GM04504 (cell line): ENCODE results near the gene FFAR1.

Experiments
- DNase-seq: peaks from one replicate; pipeline ENCODE4 v3.0.0-alpha.2; 2012; ENCODE audit warnings: low read depth

FFAR1 gene

GRCh38 chr19:35347171-35347929, at the start of gene FFAR1:
Gene FFAR1, plus strand, starts transcription at chr19:35347902. Its CDS starts 3,650 bp downstream, at chr19:35351552.
- DNase-seq, result no peak

DNA sequence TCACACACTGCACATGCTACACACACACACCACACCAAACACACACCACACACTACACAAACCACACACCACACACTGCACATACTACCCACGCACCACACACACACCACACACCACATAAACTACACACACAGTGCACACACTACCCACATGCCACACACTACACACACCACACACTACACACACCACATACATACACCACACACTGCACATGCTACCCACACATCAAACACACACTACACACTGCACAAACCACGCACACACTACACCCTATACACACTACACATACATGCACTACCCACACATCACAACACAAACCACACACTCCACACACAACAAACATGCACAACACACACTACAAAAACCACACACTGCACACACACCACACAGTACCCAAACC, 49.8 kb upstream of the FFAR1 start:
- no peak for DNase-seq

- DNase-seq, result no peak
These were observed 49.1 kb upstream of the FFAR1 start for GRCh38 chr19:35298561-35298972.

- DNase-seq, result no peak
These were observed 48.0 kb upstream of the FFAR1 start for GRCh38 chr19:35299523-35300338.

DNA sequence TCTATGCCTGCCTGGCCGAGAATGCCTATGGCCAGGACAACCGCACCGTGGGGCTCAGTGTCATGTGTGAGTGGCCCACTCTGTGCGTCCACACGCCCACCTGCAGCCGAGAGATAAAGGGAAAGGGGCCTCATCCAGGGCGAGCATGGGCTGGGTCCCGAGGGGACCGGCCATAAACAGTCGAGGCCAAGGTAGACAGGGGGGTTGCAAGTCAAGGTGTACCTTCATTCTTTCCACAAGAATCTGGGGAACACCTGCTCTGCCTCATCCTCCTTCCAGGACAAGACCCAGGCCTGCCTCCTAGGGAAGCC, 47.4 kb upstream of the FFAR1 start:
- DNase-seq, result no peak

DNA sequence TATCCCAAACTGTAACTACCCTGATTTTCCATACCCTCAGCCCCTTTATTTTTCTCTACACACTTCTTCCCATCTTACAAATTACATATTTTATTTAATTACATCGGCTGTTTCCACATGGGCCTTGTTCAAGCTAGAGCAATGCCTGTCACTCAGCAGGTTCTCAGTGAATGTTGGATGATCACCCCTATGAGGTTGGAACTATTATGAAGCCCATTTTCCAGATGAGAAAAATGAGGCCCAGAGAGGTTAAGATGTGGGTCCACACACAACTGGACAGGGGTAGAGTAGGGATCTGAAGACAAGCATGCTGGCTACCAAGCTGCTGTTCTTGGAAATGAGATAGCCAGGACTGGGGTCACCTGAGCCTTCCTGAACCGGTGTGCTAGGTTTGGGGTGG, 45.7 kb upstream of the FFAR1 start:
- DNase-seq, result no peak

DNA sequence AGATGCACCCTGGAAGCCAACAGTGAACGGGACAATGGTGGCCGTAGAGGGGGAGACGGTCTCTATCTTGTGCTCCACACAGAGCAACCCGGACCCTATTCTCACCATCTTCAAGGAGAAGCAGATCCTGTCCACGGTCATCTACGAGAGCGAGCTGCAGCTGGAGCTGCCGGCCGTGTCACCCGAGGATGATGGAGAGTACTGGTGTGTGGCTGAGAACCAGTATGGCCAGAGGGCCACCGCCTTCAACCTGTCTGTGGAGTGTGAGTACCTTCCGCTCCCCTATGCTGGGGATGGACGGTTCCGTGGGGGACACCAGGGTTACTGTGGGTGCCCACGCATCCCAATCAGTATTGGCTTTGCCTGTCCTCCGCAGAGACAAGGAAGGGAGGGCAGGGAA, 45.3 kb upstream of the FFAR1 start:
- DNase-seq, result no peak

DNA sequence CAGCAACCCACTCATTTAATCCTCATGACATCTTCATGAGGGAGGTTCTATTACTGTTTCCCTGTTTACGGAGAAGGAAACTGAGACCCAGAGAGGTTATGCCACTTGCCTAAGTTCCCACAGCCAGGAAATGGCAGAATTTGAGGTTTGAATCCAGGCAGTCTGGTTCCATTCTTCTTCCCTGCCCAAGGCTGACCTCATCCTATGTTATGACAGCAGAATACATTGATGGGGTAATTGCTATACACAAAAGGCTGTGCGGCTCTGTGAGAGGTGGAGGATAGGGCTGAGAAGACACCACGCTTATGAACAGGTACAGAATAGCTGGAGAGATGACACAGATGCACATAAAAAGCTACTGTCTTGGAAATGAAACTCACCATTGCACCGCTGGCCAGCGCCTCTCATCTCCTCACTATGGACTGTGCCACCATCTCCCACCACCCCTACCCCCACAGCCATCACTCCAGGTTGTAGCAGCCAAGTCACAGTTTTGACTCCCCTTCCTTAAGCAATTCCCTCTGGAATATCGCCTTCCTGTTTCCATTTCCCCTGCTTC, 44.3 kb upstream of the FFAR1 start:
- DNase-seq, result no peak

GRCh38 chr19:35304036-35304435, 43.7 kb upstream of the FFAR1 start:
- DNase-seq, result no peak

GRCh38 chr19:35305181-35305580, 42.5 kb upstream of the FFAR1 start:
- DNase-seq, result no peak

DNA sequence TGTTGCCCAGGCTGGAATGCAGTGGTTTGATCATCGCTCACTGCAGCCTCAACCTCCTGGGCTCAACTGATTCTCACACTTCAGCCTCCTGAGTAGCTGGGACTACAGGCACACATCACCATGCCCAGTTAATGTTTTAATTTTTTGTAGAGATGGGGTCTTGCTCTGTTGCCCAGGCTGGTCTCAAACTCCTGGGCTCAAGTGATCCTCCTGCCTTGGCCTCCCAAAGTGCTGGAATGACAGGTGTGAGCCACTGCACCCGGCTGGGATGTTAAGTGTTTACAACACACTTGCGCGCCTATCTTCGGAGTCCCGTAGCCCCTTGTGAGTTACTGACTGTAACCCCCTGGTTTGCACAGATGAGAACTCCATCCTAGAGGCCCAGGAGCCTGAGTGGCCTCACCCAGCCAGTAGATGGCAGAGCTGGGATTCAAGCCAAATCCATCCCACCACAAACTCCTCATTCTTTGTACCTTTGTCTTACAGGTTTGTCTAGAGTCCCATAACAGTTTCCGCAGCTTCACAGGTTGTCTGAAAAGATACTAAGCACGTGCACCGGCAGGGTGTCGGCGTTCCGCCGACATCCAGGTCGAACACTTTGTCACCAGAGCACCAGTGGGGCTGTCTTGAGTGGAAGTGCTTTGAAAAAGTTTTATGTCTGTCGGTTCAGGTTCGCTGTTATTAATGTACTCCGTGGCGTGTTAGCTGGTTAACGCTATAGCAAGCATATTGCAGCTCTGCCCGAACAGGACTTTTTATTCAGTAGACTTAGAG, 41.0 kb upstream of the FFAR1 start:
- DNase-seq, result no peak

DNA sequence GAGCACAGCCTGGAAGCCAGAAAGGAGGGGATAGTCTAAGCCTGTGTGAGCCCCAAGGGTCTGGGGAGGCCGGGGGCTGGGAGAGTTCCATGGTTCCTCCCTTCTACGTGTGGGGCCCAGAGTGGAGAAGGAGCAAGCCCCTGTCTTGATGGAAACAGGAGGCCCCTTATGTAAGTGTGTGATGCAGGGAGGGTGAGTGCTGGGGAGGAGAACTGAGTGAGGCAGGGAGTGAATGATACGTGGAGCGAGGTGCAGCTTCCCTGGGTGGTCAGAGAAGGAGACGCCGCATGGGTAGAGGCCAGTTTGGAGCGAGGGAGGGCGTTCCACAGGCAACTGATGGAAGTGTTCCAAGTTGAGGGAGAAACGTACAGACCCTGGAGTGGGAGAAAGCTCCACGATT, 39.8 kb upstream of the FFAR1 start:
- DNase-seq, result no peak

- no peak for DNase-seq
These were observed 38.8 kb upstream of the FFAR1 start for GRCh38 chr19:35308910-35309309.

DNA sequence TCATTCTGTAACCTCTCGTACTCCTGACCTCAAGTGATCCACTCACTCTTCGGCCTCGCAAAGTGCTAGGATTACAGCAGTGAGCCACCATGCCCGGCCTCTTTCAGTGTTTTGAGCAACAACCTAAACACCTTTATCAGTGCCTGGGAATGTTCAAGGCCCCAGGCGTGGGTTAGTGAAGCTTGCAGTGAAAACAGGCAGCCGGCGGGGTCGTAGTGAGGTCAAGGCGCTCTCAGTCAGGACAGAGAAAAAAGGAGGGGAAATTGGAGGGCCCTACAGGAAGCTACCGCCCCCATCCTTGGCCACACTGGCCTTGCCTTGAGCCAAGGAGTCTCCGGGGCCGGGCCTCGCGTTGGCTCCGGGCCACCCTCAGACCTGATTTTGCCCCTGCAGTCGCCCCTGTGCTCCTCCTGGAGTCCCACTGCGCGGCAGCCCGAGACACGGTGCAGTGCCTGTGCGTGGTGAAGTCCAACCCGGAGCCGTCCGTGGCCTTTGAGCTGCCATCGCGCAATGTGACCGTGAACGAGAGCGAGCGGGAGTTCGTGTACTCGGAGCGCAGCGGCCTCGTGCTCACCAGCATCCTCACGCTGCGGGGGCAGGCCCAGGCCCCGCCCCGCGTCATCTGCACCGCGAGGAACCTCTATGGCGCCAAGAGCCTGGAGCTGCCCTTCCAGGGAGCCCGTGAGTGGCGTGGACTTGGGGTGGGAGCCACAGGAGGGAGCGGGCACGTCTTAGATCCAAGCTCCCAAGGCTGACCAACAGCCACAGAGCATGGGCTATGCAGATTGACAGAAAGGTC, 38.0 kb upstream of the FFAR1 start:
- no peak for DNase-seq

DNA sequence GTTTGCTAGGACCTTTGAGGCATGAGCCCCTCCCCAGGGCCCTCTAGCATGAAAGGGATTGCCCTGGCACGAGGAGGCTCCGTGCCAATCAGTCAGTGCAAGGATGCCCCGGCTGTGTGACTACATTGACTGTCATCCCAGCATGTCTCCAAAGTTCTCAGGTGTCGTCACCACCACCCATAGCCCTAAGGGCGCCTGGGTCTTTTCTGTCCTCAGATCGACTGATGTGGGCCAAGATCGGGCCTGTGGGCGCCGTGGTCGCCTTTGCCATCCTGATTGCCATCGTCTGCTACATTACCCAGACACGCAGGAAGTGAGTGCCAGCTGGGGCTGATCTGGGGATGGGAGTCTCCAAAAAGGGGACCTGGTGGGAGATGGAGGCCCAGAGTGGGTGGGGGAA, 37.4 kb upstream of the FFAR1 start:
- no peak for DNase-seq

- DNase-seq, result no peak
These were observed 36.8 kb upstream of the FFAR1 start for GRCh38 chr19:35310811-35311465.

GRCh38 chr19:35311901-35312665, 35.6 kb upstream of the FFAR1 start:
- no peak for DNase-seq

DNA sequence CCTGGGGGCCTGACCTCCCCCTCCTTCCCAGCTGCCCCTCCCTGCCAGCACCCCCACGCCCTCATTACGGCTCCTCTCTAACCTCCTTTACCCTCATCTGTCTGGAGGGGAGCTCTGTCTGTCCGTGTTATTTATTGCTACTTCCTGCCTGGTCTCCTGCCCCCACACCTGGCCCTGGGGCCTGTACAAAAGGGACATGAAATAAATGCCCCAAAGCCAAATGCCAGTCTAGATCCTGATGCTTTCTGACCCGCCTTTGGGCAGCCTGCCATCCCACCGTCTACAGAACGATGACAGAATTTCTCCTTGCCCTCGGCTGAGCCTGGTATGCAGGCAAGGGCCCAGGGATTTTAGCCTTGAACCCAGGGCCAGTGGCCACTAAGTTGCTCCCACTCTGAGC, 34.1 kb upstream of the FFAR1 start:
- DNase-seq, result no peak

- DNase-seq, result no peak
These were observed 33.7 kb upstream of the FFAR1 start for GRCh38 chr19:35314031-35314430.

DNA sequence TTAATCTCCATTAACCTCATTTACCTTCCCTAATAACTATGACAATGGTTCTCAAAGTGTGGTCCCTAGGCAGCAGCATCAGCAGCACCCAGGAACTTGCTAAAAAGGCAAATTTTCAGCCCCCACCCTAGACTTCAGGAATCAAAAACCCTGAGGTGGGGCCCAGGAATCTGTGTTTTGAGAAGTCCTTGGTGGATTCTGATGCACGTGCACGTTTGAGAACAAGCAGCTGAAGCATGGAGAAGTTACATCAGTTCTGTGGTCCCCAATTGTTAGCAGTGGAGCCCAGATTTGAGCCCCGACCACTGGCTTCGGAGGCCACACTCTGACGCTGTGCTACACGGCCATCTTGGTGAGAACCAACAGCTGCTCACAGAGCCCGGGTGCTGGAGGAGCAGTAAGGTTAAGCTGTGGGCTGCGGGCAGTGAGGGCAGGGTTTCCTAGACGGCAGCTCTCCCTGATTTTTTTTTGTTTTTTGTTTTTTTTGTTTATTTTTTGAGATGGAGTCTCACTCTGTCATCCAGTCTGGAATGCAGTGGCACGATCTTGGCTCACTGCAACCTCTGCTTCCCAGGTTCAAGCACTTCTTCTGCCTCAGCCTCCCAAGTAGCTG, 32.7 kb upstream of the FFAR1 start:
- no peak for DNase-seq
